ENCODE data around the gene SULT4A1.

SULT4A1 gene

DNA sequence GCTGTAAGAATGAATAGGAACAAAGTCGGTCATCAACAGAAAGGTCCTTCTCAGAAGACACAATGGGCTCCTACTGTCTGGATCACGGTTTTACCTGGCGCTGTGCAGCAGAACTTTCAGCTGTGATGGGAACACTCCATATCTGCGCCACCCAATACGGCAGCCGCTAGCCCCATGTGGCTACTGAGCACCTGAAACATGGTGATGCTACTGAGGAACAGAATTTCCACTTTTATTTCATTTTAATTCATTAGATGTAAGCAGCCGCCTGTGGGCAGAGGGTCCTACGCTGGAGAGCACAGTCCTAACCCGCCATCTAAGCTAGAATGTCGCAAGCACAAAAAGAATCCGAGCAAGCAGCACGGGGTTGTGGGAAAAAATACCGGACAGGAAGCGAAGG, 2.7 kb downstream of the SULT4A1 start:
- no peak for DNase-seq

DNA sequence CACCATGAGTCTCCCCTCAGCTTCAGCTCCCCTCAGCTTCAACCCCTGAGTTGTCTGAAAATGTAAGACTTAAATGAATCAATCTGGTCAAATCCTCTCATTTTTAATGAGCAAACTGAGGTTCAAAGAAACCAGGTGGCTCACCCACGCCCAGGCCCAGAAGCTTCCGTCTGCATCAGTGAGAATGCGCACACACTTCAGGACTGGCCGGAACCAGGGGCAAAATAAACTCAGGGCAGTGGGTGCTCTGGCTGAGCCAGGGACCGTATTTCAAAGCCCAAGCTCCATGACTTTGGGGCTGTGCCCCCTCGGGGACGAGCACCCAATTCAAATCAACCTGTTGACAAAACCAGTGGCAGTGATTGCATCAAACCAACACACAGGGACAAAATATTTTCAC, 3.1 kb downstream of the SULT4A1 start:
- DNase-seq, result no peak

DNA sequence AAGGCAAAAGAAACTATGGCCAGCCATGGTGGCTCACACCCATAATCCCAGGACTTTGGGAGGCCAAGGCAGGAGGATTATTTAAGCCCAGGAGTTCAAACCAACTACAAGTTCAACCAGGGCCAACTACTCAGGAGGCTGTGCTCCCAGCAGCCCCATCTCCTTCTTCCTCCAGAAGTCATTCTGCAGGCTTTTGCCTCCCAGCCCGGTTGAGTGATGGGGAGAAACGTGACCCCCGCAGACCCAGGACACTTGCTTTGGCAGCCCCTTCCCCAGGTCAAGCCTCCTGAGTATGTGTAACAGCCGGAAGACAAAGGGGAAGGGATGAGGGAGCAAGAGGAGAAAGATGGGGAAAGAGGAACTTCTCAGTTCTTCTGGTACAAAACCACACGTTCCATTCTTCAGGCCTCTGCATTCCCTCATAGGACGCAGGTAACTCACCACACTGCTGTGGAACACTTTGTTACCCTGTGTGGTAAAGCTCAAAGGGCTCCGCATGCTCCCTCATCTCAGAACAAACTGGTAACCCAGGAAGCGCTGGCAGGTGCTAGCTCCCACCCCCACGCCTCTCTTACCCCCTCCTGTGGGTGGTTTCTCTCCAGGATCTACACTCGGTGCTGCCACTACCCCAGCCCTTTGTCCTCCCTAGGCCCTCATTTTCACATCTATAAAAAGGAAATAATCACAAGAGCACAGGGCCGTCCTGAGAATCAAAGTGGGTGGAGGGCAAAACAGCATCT, 4.0 kb downstream of the SULT4A1 start:
- DNase-seq, result no peak

DNA sequence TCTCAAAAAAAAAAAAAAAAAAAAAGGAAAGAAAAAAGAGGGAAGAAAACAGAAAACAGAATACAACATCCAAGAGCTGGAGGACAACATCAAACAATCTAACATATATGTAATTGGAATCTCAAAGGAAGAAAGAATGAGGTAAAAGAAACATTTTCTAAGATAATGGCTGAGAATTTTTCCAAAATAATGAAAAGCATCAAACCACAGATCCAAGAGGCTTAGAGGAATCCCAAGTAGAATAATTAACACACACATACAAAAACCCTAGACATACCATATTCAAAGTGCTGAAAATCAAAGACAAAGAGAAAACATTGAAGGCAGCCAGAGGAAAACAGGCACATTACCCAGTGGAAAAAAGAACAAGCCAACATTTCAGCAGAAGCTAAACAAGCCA, 4.9 kb downstream of the SULT4A1 start:
- no peak for DNase-seq

DNA sequence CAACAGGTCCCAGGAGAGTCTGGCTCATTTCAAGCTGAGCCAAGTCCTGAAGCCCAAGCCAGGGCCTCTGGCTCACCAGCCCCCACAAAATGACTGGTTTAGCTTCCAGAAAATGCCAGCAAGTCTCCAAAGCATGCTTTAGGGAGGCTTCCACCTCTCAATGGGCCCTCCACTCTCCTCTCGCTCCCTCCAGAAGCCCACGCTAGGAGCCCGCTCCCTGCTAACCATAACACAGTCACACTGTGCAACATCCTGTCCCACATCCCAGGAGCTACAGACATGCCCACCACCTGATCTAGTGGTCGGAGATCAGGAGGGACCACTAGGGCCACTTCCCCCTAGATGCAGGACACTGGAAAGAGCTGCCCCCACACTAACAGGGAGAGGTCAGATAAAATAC, 6.9 kb downstream of the SULT4A1 start:
- DNase-seq, result no peak

DNA sequence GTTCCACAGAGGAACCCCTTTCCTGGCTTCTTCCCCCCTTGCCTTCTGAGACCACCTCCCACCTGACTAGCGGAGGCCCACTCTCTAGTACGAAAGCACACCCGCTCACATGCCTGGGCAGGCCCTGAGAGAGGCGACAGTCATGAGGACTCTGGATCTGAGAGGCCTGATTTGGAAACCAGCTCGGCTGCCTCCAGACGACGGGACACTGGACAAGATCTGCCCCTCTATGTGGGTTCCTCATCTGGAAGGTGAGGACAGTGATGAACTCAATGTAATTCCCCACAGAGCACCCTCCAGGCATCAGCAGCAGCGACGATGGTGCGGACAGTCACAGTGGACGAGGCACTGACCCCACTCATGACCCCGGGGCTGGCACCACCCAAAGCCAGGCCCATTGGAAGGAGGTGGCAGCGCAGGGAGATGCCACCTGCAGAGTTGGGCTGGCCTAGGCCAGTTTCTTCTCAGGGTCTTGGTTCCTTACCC, 7.5 kb downstream of the SULT4A1 start:
- DNase-seq, result no peak

DNA sequence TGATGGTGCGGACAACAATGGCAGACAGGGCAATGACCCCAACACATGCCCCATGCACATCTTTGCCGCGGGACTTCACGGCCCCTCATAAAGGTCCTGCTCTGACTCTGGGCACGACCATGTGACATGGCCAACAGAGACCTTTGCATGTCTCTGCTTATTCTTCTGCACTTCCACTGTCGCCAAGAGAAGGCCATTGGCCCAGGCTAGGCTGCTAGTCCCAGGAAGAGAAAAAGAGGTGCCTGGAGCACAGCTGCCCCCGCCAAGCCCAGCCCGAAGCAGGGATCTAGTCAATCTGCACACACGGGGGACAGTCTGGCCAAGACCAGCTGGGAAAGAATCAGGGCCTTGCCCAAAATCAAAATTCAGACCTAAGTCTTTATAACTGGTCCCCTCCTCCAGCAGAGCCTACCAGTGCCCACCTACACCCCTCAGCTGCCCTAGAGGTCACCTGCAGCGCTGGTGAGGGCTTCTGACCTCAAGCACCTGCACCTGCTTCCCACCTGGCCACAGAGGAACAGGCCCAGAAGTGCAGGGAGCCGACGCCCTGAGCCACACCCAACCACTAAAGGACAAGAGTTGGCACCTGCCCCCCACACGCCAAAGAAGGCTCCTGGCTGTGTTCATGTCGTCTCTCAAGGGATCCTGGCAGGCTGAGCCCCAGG, 8.1 kb downstream of the SULT4A1 start:
- no peak for DNase-seq

DNA sequence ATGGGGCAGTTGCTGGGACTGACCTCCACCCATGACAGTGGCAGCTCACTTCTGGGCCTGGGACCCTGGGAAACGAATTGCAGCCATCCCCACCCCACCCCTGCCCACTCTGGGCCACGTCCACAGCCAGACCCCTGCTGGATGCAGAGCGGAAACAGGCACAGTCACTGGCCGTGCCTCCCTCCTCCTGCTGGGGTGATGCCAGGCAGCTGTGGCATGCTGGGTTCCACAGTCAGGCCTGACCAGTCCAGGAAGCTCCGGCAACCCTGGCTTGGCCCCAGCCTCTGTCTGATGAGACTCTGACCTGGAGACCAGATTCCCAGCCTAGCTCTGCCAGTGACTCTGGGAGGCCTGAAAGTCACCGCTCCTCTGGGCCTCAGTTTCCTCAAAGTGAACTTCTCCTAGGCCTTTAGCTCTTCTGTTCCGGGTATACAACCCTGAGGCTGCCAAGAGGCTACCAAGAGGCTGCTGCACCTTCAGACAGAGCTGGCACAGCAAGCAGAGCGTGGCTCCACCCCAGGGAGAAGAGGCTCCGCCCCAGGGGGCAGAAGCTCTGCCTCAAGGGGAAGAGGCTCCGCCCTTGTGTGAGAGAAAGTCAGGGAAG, 8.9 kb downstream of the SULT4A1 start:
- DNase-seq, result no peak

DNA sequence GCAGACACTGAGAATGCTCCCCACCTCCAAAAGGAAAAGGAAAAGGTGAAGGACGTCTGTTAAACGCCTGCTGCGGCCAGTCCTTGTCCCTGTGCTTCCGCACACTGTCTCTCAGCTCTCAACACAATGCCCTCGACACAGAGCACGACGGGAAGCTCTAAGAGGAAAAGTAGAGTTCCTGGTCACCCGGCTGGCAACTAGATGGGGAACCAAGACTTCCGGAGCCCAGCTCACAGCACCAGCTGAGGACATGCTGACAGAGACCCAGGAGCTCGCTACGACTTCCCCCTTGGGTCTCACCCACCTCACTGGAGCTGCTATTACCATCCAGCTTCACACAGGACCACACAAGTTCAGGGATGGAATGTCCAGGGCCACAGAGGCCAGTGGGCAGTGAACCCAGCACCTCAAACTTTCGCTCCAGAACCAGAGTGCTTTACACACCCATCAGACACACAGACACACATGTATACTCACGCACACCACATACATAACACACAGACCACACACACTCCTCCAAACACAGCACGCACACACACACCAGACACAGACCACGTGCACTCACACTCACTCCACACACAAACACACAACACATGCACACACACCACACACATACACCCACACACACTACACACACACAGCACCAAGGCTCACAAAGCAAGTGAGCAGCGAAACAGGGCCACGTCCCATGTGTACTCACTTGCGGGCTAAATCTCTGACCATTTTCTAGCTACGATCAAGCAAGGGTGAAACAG, 9.6 kb downstream of the SULT4A1 start:
- no peak for DNase-seq

DNA sequence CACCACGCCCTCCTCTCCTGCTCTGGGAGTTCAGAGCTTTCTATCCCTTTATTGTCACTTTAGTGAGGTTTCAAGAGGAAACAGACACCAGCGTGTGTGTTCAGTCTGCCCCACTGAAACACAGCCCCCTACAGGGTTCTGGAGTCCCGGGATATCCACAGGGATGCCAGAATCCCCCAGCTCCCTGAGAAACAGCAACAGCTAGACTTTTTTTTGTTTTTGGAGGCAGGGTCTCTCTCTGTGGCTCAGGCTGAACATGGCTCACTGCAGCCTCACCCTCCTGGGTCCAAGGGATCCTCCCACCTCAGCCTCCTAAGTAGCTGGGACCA, 10.4 kb downstream of the SULT4A1 start:
- DNase-seq, result no peak

DNA sequence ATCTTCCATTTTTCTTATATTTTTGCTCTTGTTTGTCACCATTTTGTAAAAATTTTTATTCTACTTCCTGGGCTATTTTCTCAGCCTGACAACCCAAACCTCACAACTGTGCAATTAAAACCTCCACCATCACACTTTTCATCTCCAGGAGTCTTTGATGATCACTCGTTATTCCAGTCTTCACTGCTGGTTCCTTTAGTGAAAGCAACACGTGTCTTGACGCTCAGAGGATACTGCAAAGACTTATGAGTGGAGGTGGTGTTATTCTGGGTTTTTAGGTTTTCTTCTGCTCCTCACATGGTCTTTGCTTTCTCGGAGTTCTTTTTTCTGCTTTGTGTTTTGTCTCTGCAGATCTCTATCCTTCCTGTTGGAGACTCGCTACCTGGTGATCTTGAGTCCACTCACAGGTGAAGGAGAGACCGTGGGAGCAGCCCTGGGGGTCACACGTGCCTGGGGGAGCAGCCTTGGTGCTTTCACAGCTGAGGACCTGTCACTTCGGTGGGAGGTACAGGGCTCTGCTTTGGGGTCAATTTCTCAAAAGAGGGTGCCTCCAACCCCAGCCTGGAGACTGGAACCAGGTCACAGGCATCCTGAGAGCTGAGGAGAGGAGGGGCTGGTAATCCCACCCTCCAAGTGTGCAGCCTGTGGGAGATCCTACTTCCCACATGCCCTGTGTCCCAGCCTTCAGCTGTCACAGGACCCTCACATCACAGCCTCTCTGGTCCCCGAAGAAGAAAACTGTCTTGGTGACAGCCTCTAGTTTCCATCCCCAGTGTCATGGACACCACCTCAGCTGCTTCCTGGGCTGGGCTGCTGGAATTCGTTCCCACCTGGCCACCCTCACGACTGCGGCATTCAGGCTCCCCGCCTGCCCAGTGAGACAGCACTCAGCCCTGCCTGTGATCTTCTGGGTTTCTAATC, 11.0 kb downstream of the SULT4A1 start:
- no peak for DNase-seq

DNA sequence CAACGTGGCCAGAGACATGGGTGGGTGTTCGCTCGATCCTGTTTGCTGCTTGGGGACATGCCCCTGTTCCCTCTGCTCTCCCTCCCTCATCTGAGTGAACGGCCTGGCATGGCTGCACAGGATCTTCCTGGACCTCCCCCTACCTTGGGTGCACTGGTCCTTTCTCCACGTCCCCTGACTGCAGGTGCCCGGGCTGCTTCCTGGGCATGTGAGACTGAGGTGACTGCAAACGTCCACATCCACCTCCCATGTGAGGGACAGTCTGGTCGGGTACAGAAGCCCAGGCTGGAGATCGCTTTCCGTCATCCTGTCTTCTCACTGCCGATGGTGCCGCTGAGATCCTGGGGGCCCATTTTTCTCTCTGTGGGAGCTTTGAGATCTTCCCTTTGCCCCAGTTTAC, 11.8 kb downstream of the SULT4A1 start:
- DNase-seq, result no peak

DNA sequence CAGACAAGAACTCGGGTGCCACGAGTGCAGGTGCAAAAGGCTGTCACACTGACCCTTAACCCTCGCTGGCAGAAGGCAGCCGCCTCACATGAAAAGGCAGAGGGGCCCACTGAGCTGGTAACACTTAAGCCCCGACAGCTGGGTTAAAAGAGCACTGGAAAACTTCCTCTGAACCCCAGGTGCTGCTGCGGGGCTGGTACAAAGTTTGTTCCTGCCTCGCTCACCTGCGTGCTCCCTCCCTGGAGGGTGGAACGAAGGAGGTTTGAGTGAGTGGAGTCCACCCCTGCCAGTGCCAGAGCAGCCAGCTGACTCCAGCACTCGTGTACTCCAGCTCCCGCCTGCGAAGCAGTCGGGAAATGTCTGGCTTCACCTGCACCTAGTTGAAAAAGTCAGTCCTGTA, 12.6 kb downstream of the SULT4A1 start:
- DNase-seq, result no peak

DNA sequence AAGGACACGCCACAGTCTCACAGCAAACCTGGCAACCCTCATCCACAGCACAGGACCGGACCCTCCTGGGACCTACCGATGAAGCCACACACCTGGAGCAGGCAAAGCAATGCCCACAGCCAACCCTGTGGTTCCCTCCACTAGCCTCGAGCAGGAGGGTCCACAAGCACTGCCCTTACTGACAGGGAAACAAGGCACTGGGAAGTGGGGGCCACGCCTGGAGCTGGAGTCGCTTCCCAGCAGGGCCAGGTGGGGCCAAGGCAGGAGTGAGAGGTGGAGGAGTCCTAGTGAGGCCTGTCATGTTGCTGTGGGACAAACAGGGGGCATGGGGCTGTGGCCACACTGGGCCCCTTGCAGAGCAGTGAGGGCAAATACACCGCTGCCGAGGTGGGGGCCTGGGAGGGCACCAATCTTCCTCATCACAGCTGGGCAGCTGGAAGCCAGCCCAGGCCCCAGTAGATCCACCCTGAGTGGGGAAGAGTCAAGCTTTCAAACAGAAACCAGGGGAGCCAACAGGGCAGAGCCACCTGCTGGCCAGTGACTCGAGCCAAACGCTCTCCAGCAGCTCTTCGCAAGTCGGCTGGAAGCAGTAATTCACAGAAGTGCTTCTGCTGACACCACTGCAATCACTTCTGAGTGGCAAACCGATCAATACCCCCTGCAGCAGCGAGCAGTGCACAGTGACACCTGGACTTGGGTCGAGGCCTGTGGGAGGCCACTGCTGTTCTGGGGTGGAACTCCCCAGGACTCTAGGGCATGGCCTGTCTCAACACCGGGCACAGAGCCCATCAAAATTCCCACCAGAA, 13.7 kb downstream of the SULT4A1 start:
- DNase-seq, result no peak

DNA sequence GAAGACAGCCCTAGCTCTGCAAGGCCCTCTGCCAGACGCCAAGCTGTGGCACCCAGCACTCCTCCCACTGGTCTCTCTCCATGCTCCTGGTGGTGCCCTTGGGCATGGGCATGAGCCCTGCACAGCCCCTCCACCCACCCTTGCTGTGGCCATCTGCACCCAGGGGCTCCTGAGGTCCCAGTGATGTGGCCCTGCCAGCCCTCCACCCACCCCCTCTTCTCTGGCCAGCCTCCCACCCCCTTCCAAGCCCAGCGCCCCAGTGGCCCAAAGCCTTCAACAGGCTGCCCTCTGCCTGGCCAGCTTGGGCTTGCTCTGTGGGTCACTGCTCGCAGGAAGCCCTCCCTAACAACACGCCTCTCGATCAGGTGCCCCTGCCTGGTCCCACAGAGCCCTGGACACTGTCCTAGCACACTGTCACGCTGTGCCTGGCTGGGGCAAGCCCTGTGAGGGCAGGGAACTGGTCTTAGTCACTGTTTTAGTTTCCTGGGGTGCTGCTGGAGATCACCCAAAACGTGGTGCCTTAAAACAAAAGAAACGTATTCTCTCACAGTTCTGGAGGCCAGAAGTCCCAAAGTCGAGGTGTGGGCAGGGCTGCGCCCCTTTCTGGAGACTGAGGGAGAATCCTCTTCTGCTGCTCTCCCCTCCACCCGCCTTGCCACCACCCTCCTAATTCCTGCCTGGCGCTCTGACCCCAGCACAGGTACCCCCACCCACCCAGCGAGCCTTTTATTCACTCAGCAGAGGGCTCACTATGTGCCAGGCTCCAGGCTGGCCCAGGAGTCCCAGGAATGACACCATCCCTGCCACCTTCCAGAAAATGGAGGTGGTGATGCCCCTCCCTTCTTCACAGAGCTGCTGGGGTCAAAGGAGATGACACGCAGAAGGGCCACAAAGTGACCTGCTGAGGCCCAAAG, 14.7 kb downstream of the SULT4A1 start:
- no peak for DNase-seq

DNA sequence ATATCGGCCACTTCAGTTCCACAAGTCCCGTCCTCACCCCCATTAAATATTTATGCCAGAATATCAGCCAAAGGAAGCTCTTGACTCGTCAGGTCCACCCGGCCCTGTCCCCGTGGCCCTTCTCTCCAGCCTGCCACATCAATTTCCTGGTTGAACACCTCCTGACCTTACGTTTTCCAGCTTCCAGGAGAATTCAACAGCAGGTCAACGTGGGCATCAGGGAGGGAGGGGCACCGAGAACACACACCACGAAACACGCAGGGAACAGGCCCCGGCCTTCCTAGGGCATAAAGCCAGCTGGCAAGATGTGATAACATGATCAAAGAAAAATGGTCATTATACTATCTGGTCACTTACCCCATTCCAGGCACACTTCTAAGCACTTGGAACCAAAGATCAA, 15.3 kb downstream of the SULT4A1 start:
- DNase-seq, result no peak

DNA sequence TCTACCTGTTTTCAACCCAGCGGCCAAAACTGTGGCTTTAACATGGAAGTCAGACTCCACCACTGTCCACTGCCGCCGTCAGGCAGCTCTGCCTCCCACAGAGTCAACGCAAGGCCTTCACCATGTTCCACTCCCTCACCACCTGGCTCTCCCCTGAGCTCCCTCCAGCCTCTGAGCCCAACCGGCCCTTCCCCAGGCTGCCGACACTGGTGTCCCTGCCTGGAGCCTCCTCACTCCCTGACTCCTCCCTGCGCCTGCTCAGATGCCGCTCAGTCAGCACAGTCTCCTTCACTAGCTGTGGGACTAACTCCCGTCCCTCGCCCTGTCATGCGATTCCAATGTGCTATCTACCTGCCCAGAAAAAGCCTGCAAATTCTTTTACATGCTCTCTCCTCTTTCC, 16.3 kb downstream of the SULT4A1 start:
- DNase-seq, result no peak

DNA sequence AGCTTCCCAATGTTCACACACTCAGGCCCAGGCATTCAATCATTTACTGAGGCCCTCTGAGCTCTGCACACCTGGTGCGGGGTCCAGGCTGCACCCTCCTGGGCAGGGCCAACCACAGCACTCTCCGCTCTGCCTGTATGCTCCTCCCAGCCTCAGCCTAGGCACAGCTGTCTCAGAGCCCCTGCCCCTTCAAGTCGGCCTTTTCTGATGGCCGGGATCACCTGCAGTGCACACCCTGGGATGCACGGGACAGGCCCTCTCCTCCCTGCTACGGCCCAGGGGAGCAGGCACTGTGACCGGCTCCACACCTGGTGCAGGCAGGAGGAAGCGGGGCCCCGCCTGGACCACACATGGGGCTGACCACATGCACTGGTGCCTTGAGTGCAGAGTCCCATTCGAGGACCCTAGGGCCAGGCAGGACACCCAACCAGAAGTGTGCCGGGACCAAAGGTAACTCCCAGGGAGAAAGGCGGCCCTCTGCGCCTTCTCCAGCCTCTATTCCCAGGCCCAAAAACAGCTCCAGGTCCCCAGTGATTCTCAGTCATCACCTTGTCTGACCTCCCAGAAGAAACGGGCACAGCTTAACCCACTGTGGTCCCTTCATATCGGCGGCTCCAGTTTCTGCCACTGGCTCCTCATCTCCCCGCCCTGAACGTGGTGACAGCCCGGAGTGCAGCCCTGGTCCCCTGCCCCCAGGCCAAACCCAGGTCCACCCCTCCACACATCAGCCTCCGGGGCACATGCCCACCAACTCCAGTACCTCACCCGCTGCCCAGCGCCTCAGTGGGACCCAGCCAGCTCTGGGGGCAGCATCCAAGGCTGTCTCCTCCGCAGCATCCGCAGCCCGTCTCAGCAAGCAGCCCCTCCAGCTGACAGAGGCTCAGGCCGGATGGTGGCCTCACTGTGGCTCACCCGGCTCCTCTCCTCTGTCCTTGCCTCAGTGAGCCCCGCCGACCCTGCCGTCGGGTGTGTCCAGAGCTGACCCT, 17.5 kb downstream of the SULT4A1 start:
- no peak for DNase-seq

Data from CD4-positive, alpha-beta T cell treated with Interleukin-17A for 4 hours (primary cell).